T-helper 2 cell (primary cell): ENCODE results near the gene MYH14.
A peak's percentile ranks its signal among the peaks of the same experiment; 100 is the strongest.

Experiments
- DNase-seq, 5 experiments: peaks; one replicate each; pipeline versions ENCODE4 v3.0.0 to v3.0.0-alpha.2; 2012 to 2022

Gene MYH14

DNA sequence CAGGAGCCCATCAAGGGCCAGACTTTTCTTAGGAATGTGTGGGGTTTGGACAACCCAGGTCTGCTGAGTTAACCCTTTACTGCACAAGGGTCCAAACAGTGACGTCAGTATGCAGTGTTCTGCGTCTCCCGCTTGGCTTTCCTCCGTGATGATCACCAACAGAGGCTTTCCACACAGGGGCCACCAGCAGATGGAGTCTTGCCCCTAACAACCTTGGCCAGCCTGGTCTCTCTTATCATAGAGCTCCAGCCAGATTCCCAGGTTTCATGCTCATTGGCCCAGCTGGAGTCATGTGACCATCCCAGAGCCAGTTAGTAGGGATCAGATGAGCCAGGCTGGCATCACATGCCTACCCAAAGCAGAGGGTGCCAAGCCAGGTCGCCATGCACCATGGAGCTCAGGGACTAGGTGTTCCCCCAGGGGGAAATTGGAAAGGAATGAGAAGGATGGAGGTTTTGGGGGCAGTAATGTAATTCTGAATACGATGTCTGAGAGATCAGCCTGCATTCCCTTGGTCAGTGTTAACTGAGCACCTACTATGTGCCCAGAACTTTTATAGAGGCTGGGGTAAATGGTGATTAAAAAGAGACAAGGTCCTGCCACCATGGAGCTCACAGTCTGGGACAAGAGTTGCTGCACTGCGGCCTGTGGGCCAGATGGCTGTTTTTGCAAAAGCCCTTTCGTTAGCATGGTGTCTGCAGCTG, 61.2 kb downstream of the MYH14 start:
- DNase-seq = no peak

DNA sequence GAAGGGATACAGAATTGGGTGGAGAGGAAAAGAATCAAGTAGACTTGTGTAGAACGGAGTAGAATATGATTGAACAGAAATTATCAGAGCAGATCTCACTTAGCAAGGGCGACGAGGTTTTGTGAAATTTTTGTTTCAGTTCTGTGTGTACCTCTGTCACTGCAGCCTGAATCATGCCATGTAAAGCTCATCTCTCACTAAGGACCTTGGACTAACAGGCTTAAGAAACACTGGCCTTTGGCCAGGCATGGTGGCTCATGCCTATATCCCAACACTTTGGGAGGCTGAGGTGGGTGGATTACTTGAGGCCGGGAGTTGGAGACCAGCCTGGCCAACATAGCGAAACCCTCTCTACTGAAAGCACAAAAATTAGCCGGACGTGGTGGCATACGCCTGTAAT, 62.6 kb downstream of the MYH14 start:
- DNase-seq = no peak

DNA sequence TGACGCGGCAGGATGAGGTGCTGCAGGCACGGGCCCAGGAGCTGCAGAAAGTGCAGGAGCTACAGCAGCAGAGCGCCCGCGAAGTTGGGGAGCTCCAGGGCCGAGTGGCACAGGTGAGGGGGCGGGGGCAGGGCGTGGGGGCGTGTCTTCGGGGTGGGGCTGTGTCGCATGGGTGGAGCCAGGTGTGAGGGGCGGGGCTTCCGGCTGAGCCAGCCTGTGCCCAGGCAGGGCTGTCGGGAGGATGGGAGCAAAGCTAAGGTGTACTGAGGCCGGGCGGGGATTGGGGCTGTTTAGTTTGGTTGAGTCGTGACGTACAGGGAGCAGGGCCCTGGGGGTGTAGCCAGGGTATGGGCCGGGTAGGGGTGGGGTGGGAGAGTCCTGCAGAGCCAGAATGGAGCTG, 63.5 kb downstream of the MYH14 start:
- DNase-seq = peak in 1 of 5 experiments; percentile 19

DNA sequence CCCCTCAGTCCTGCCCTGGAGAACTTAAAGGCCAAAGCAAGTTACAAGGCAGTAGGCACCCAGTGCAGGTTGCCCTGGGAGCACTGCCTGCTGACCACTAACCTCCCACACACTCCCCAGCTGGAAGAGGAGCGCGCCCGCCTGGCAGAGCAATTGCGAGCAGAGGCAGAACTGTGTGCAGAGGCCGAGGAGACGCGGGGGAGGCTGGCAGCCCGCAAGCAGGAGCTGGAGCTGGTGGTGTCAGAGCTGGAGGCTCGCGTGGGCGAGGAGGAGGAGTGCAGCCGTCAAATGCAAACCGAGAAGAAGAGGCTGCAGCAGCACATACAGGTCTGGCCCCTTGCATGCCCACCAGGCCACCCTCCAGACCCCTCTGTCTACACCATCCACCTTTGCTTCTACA, 64.6 kb downstream of the MYH14 start:
- no peak for DNase-seq

DNA sequence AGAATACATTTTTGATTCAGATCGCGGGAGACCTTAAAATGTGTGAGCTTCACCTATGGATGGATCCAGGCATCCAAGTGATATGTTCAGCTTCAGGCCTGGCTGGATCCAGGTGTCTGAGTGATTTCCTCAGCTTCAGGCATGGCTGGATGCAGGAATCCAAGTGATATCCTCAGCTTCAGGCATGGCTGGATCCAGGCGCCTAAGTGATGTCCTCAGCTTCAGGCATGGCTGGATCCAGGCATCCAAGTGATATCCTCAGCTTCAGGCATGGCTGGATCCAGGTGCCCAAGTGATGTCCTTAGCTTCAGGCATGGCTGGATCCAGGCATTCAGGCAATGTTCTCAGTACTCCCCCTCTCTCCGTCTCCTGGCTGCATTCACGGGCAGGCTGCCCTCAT, 65.1 kb downstream of the MYH14 start:
- no peak for DNase-seq

DNA sequence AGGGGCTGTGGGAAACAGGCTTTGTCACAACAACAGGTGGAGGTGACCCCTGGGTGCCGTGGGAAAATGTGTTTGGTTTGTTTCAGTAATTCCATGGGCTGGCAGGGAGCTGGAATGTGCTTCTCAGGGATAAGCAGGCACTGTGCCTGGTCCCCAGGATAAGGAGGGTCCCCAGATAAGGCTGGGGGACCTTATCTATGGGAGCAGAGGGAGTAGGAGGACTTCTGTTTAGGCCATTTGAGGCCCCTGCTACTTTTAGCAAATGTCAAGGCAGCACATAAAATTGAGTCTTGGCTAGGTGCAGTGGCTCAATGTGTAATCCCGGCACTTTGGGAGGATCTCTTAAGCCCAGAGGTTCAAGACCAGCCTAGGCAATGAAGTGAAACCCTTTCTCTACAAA, 66.2 kb downstream of the MYH14 start:
- DNase-seq = no peak

DNA sequence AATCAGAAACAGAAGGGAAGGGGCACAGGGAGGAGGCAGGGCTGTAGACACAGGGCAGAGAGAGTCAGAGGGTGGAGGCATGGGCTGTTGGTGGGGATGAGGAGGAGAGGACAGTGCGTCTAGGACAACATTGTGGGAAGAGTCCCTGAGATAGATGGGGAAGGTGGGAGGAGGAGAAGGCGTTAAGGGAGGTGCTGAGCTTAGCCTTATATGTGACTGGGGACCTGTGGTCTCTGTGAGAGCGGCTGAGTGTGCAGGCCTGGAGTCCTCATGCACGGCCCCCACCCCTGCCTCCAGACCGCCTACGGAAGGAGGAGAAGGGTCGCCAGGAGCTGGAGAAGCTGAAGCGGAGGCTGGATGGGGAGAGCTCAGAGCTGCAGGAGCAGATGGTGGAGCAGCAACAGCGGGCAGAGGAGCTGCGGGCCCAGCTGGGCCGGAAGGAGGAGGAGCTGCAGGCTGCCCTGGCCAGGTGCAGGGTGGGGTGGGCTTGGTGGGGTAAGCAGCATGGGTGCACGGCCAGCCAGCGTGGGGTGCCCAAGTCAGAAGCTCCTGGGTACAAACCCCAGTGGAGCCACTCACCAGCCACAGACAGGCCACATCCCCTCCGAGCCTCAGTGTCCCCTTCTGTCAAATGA, 69.0 kb downstream of the MYH14 start:
- no peak for DNase-seq

DNA sequence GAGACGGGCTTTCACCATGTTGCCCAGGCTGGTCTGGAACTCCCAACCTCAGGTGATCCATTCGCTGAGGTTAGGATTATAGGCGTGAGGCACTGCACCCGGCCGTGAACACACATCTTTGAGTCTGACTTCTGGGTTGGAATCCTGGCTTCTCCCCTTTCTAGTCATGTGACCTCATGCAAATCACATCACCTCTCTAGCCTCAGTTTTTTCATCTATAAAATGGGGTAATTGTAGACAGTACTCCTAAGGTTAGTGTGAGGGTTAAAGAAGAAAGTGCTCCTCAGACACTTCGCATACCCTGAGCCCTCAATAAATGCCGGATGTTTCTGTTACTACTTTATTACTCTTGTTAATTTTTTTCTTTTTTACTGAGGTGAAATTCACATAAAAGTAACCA, 70.4 kb downstream of the MYH14 start:
- DNase-seq = no peak

DNA sequence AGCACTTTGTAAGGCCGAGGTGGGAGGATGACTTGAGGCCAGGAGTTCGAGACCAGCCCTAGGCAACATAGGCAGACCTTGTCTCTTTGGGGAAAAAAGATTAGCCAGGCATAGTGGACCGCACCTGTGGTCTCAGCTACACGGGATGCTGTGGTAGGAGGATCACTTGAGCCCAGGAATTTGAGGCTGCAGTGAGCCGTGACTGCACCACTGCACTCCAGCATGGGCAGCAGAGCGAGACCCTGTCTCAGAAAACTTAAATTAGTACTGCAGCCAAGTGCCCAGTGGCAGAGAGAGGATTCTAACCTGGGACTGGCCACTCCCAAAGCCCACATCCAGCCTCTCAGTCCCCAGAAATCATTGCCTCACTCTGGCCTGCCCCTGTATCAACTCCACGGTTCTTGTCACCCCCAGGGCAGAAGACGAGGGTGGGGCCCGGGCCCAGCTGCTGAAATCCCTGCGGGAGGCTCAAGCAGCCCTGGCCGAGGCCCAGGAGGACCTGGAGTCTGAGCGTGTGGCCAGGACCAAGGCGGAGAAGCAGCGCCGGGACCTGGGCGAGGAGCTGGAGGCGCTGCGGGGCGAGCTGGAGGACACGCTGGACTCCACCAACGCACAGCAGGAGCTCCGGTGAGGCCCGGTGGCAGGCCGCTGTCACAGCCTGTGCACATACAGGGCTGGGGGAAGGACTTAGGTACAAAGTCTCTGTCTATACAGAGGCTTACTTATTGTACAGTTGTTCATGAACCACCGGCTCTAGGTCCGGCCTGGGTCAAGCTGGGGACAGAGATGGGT, 72.4 kb downstream of the MYH14 start:
- DNase-seq = no peak

DNA sequence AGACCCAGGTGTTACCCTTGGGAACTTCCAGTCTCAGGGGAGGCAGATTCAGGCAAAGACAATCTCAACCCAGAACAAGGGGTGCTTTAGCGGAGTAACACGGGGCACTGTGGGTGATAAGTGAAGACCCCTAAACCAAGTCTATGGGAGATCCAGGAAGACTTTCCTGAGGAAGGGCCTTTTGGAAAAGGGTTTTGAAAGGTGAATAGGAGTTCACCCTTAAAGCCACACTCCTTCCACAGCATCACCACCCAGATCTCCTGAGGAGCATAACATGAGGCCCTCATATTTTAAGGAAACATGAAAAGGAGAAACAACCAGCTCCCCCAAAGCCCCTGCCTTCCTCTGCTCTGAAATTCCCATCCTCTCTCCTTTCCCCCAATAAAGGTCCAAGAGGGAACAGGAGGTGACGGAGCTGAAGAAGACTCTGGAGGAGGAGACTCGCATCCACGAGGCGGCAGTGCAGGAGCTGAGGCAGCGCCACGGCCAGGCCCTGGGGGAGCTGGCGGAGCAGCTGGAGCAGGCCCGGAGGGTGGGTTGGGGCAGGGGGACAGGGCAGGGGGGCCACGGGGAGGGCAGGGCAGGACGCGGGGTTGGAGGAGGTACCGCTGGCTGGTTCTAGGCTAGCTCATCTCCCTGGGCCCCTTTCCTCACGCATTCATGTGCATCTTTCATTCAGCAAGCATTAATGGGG, 73.1 kb downstream of the MYH14 start:
- no peak for DNase-seq

DNA sequence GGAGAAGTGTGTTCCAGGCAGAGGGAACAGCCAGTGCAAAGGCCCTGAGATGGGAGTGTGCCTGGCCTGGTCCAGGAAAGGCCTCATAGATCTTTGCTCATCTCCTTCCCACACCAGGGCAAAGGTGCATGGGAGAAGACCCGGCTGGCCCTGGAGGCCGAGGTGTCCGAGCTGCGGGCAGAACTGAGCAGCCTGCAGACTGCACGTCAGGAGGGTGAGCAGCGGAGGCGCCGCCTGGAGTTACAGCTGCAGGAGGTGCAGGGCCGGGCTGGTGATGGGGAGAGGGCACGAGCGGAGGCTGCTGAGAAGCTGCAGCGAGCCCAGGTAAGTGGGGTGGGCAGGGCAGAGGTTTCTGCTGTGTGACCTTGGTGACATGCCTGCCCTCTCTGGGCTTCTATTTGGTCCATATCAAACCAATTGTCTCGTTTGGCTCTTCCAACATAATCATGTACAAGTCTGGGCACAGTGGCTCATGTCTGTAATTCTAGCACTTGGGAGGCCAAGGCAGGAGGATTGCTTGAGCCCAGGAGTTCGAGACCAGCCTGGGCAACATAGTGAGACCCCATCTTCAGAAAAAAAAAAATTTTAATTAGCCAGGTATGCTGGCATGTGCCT, 74.7 kb downstream of the MYH14 start:
- DNase-seq = no peak

DNA sequence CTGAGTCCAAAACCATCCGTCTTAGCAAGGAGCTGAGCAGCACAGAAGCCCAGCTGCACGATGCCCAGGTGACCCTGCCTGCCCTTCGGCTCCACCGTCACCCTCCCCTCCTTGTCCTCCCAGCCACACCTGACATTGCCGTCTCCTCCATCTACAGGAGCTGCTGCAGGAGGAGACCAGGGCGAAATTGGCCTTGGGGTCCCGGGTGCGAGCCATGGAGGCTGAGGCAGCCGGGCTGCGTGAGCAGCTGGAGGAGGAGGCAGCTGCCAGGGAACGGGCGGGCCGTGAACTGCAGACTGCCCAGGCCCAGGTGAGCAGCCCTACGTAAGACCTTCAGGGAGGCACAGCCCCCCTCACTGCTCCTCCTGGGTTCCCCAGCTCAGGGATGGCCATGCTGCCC, 76.7 kb downstream of the MYH14 start:
- DNase-seq = no peak

DNA sequence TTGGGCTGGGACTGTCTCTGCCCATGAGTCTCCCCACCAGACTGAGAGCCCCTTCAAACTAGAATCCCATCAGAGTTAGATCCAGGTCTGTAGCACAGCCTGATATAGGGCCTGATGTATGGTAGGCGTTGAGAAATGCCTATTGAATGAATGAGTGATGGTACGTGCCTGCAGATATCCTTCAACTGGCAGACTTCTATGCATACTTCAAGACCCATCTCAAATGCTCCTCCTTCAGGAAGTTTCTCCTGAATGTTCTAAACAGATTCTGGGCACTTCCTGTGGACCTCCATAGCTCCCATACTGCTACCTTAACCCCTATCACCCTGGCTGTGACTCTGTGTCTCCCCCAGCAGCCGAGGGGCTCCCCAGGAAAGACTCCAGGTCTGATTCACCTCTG, 77.6 kb downstream of the MYH14 start:
- DNase-seq = no peak

DNA sequence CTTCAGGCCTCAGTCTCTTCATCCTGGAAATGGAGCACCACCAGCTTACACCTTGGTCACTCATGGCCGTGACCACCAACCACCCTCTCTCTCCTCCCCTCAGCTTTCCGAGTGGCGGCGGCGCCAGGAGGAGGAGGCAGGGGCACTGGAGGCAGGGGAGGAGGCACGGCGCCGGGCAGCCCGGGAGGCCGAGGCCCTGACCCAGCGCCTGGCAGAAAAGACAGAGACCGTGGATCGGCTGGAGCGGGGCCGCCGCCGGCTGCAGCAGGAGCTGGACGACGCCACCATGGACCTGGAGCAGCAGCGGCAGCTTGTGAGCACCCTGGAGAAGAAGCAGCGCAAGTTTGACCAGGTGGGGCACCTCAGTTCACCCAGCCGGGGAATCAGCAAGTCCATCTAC, 78.1 kb downstream of the MYH14 start:
- DNase-seq = no peak

DNA sequence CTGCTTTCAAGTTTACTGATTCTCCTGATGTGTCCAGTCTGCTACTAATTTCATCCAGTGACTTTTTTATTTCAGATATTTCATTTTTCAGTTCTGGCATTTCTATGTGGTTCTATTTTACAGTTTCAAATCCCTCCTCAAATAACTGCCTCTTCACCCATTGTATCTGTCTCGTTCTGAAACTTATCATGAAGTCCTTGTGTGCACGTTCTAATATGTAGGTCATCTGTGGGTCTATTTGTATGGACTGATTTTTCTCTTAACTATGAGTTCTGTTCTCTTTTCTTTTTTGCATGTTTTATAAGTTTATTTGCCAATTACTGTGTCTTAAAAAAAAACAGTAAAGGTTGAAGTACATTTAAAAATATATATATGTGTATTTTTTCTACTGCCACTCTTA, 82.4 kb downstream of the MYH14 start:
- DNase-seq = no peak

DNA sequence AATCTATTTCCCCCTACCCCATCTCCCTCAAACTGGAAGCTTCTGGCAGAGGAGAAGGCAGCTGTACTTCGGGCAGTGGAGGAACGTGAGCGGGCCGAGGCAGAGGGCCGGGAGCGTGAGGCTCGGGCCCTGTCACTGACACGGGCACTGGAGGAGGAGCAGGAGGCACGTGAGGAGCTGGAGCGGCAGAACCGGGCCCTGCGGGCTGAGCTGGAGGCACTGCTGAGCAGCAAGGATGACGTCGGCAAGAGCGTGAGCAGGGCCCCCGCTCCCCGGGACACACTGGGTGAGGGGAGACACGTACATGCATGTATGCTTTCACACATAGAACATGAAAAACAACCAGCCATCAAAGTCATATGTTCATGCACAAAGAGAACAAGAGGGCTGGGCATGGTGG, 83.0 kb downstream of the MYH14 start:
- DNase-seq = no peak

DNA sequence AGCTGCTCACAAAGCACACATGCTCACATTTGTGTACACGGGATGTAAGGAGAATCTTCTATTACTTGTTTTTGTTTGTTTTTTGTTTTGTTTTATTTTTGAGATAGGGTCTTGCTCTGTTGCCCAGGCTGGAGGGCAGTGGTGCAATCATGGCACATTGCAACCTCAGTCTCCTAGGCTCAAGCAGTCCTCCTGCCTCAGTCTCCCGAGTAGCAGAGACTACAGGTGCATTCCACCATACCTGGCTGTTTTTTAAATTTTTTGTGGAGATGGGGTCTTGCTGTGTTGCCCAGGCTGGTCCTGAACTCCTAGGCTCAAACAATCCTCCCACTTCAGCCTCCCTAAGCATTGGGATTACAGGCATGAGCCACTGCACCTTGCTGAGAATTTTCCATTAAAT, 83.9 kb downstream of the MYH14 start:
- no peak for DNase-seq

DNA sequence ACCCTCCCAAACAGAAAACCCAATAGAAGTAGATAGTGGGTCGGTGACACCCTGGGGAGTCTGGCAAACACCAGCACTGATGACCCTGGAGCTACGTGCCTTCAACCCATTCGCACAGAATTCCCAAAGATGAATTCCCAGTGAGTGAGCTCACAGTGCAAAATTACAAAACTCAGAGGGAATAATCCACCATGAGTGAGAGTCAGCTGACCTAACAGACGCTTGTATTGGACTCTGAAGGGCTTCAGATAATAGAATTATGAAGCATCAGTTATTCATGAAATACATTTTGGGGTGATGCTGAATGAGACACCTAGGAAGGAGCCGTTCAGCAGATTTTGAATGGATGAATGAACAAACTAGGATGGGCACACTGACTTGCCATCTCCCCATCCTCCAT, 85.5 kb downstream of the MYH14 start:
- DNase-seq = no peak

DNA sequence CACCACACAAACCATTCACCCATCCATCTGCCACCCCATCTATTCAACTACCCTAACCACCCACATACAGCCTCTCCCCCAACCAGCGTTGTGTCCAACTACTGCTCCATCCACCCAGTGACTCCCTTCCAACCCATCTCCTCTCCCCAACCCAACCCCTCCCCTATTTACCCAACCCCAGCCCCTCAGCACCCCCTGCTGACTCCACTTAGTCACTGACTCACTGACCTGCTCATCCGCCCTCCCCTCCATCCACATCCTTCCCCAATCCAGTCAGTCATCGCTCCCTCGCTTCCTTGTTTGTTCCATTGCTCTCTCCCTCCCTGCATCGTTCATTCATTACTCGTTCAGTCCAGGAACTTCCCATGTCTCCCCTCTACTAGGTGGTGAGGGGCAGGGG, 86.6 kb downstream of the MYH14 start:
- DNase-seq = no peak

DNA sequence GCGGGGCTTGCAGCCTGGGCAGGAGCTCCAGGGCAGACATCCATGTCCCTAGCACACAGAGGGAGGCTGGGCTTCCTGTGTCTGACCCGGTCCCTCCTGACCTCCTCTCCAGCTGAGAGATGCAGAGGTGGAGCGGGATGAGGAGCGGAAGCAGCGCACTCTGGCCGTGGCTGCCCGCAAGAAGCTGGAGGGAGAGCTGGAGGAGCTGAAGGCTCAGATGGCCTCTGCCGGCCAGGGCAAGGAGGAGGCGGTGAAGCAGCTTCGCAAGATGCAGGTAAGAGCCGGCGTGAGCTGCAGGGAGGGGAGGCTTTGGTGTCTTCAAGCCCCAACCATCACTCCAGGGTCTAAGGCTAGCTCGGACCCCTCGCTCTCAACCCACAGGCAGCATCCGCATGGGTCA, 87.4 kb downstream of the MYH14 start:
- no peak for DNase-seq

DNA sequence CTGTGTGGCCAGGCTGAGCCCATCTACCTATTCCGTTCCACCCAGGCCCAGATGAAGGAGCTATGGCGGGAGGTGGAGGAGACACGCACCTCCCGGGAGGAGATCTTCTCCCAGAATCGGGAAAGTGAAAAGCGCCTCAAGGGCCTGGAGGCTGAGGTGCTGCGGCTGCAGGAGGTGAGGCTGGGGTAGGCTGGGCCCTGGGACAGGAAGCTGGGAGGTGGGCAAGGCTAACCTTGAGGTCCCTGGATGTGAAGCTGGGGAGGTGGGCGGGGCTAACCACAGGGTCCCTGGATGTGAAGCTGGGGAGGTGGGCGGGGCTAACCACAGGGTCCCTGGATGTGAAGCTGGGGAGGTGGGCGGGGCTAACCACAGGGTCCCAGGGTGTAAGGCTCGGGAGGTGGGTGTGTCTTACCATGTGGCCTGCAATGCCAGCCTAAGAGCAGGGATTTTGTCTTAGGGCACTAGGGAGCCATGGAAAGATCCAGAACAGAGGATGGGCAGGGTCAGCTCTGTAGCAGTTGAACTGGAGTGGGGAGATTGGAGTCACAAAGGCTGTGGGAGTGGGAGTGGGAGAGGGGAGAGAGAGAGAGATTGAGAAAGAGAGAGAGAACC, 88.9 kb downstream of the MYH14 start:
- DNase-seq = no peak

DNA sequence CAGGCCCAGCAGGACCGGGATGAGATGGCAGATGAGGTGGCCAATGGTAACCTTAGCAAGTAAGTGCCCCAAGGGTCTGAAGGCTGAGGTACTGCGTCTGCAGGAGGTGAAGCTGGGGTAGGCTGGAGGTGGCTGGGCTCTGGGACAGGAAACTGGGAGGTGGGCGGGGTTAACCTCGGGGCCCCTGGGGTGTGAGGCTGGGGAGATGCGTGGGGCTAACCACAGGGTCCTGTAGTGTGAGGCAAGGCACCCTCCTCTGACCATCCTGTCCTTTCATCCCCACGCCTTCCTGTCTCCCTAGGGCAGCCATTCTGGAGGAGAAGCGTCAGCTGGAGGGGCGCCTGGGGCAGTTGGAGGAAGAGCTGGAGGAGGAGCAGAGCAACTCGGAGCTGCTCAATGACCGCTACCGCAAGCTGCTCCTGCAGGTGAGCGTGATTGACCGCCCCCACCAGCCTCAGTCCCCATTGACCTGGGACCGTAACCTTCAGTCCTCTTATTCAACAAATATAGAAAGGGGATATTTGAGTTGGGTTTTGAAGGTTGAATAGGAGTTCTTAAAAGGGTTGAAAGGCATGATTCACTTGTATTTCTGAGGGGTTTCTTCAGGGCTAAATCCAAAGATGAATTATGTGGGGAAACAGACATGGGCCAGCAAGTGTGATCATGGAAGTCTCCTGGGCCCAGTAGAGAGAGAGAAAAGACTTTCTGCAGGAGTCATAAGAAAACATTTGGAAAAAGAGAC, 90.0 kb downstream of the MYH14 start:
- DNase-seq = no peak
